KMS-11 (cell line): ENCODE data around the gene XRCC5.

Source experiments
- H2AFZ ChIP-seq: fragments of 200-600 bp; sonication (generic); 2 replicates; pipeline ENCODE4 v1.6.1; 2016; ENCODE audit warnings: antibody characterized with exemption, mixed run types, low read depth
- H3K27ac ChIP-seq: fragments of 200-600 bp; sonication (generic); 2 replicates; pipeline ENCODE4 v1.6.1; 2016; ENCODE audit warnings: mild to moderate bottlenecking, mixed run types
- H3K27me3 ChIP-seq: fragments of 200-600 bp; sonication (generic); 2 replicates; pipeline ENCODE4 v1.6.1; 2017; ENCODE audit warnings: mild to moderate bottlenecking, low read depth, mixed run types, moderate library complexity; ENCODE audit not compliant: insufficient read depth
- H3K36me3 ChIP-seq: fragments of 200-600 bp; sonication (generic); 2 replicates; pipeline ENCODE4 v1.6.1; 2017; ENCODE audit warnings: mild to moderate bottlenecking, mixed run types; ENCODE audit not compliant: insufficient read depth
- H3K4me1 ChIP-seq: fragments of 200-600 bp; sonication (generic); 2 replicates; pipeline ENCODE4 v1.6.1; 2016; ENCODE audit warnings: mild to moderate bottlenecking, low read depth, mixed run types; ENCODE audit not compliant: poor library complexity, severe bottlenecking
- H3K4me2 ChIP-seq: fragments of 200-600 bp; sonication (generic); 2 replicates; pipeline ENCODE4 v1.7.0; 2016; ENCODE audit warnings: mild to moderate bottlenecking, mixed run types
- H3K4me3 ChIP-seq: fragments of 200-600 bp; sonication (generic); IDR thresholded peaks from 2 replicates; pipeline ENCODE4 v1.6.1; 2017; ENCODE audit warnings: low read depth, low read length, mixed read lengths; ENCODE audit not compliant: insufficient read depth
- H3K79me2 ChIP-seq: fragments of 200-600 bp; sonication (generic); 2 replicates; pipeline ENCODE4 v1.6.1; 2016; ENCODE audit warnings: low read depth, mixed run types; ENCODE audit not compliant: insufficient read depth
- H3K9ac ChIP-seq: fragments of 200-600 bp; sonication (generic); 2 replicates; pipeline ENCODE4 v1.6.1; 2016; ENCODE audit warnings: mild to moderate bottlenecking, mixed run types
- H4K20me1 ChIP-seq: fragments of 200-600 bp; sonication (generic); 2 replicates; pipeline ENCODE4 v1.6.1; 2016; ENCODE audit warnings: mild to moderate bottlenecking, mixed run types; ENCODE audit not compliant: insufficient read depth
- TF ChIP-seq, protein P1 (sequence below): fragments of 200-600 bp; sonication (generic); conservative IDR thresholded peaks from 2 replicates; pipeline ENCODE4 v1.6.1; 2017; ENCODE audit warnings: low read depth, mild to moderate bottlenecking, antibody characterized with exemption, low read length, moderate library complexity, mixed read lengths

XRCC5 gene

DNA sequence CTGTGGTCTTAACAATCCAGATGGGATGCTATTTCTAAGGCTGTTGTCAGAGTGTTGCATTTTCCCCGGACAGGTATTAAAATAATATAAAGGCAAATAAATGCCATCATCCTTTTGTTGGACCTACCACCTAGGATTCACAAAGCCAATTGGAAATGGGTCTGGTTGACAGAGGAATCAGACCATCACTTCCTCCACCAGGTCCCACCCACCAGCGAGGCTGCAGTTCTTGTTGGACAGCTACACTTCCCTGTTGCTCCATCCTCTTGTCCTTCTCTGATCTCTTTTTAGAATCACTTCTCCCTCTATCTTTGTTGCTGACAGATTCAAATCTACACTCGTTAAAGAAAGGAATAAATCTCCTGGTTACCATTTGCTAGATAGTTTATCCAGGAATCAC is 26.3 kb upstream of the XRCC5 start:
- no peak overlapping the region for H2AFZ ChIP-seq
- no peak overlapping the region for H3K4me2 ChIP-seq
- no peaks in the 10 kb centered on the region for H4K20me1 ChIP-seq
- H3K27ac ChIP-seq: no peak overlapping the region
- H3K79me2 ChIP-seq: no peaks in the 10 kb centered on the region
- no peaks in the 10 kb centered on the region for H3K36me3 ChIP-seq
- H3K4me3 ChIP-seq: no peak overlapping the region
- TF ChIP-seq, protein P1, sequence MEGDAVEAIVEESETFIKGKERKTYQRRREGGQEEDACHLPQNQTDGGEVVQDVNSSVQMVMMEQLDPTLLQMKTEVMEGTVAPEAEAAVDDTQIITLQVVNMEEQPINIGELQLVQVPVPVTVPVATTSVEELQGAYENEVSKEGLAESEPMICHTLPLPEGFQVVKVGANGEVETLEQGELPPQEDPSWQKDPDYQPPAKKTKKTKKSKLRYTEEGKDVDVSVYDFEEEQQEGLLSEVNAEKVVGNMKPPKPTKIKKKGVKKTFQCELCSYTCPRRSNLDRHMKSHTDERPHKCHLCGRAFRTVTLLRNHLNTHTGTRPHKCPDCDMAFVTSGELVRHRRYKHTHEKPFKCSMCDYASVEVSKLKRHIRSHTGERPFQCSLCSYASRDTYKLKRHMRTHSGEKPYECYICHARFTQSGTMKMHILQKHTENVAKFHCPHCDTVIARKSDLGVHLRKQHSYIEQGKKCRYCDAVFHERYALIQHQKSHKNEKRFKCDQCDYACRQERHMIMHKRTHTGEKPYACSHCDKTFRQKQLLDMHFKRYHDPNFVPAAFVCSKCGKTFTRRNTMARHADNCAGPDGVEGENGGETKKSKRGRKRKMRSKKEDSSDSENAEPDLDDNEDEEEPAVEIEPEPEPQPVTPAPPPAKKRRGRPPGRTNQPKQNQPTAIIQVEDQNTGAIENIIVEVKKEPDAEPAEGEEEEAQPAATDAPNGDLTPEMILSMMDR: no peak
- H3K4me1 ChIP-seq: peaks cover 36% of the 10 kb centered on the region
- no peaks in the 10 kb centered on the region; the same call in 1 of the 2 replicates for H3K27me3 ChIP-seq
- H3K9ac ChIP-seq: no peak overlapping the region

DNA sequence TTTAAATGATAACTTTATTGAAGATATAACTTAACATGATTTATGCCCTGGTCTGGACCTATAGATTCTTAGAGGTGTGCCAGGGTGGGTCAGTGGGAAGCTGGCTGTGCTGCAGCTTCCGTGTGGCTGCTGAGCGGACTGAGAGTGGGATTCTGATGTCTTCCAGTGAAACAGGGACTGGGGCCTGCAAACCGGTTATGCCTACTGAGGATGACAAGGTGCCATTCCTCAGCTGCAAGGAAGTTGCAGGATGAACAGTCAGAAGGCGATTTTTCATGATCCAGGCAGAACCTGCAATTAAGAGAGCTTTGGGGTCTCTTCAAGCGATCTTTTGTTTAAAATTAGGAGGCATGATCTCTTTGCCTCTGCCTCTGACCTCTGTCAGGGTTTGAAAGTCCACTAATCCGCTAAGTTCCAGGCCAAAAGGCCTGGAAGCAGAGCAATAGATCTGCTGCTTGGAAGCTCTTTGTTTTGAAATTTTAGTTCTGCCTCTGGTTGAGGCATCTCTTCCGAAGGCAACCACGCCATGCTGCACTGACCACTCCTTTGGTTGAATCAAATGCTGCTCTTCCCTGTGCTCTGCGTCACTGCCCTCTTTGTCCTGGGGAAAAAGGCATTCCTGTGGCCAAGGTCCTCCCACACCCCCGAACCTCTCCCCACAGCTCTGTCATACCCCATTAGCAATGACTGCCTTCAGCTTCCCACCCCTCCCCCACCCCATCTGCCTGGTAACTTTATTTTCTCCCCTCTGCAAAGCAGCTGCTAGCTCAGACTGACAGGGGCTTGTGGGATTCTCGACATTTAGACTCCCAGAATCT is 25.5 kb upstream of the XRCC5 start:
- Histone ChIP-seq H4K20me1 (no peaks in the 10 kb centered on the region), H3K36me3 (no peaks in the 10 kb centered on the region), H3K9ac (no peak overlapping the region), H3K4me3 (no peak overlapping the region), H3K4me2 (no peak overlapping the region), H3K27ac (no peak overlapping the region), H3K27me3 (no peaks in the 10 kb centered on the region; the same call in 1 of the 2 replicates), H2AFZ (no peak overlapping the region), H3K79me2 (no peaks in the 10 kb centered on the region), H3K4me1 (peaks cover 32% of the 10 kb centered on the region)
- TF ChIP-seq, protein P1: no peak

DNA sequence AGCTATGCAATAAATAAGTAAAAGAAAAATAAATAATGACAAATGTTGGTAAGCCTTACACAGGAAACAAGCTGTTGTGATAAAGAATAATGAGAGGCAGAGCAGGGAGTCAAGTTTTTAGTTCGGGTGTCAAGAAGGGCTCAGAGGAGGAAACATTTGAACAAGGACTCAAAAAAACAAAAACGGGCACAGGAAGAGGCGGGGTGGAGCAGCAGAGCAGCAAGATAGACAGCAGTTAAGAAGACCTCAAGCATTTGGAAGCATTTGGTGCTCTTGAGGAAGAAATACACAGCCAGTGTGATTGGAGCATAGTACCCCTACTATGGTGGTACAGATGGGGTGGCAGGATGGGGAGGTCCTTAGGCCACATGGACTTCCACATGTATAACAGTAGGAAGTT is 24.6 kb upstream of the XRCC5 start:
- no peak overlapping the region for H3K9ac ChIP-seq
- H2AFZ ChIP-seq: no peak overlapping the region
- no peak overlapping the region for H3K4me2 ChIP-seq
- no peaks in the 10 kb centered on the region for H3K36me3 ChIP-seq
- no peaks in the 10 kb centered on the region for H4K20me1 ChIP-seq
- no peak overlapping the region for H3K27ac ChIP-seq
- TF ChIP-seq, protein P1: no peak
- no peak overlapping the region for H3K4me3 ChIP-seq
- H3K79me2 ChIP-seq: no peaks in the 10 kb centered on the region
- no peaks in the 10 kb centered on the region; the same call in 1 of the 2 replicates for H3K27me3 ChIP-seq
- H3K4me1 ChIP-seq: peaks cover 34% of the 10 kb centered on the region

DNA sequence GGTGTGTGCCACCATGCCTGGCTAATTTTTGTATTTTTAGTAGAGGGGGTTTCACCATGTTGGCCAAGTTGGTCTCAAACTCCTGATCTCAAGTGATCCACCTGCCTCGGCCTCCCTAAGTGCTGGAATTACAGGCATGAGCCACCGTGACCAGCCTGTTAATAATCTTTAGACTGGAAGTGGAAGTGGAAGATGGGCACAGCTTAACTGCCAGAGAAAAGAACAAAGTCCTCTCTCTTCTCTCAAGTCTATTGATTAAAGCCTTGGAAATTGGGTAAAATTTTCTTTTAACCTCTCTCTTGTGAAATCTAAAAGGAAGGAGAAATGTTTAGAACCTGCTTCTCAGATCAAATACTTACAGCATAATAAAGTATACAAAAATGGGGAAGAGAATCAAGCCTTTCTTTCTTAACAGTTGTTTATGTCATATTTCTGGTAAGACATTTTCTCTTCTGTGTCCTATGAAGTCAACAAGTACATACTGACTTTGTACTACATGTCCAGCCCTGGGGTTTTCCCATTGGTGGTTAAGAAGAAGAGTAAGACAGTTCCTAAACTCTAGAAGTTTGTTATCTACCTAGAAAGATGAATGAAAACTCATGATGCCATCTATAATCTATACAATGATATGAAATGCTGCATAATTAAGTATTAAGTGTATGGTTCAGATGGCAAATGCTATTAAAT is 22.8 kb upstream of the XRCC5 start:
- TF ChIP-seq, protein P1: no peak
- Histone ChIP-seq H3K4me3 (no peak overlapping the region), H3K27ac (no peak overlapping the region), H3K9ac (no peak overlapping the region), H3K36me3 (no peaks in the 10 kb centered on the region), H2AFZ (no peak overlapping the region), H3K4me2 (no peak overlapping the region), H3K27me3 (no peaks in the 10 kb centered on the region; the same call in 1 of the 2 replicates), H3K79me2 (no peaks in the 10 kb centered on the region), H4K20me1 (no peaks in the 10 kb centered on the region), H3K4me1 (peaks cover 38% of the 10 kb centered on the region)
